ENCODE results near the gene KDM4F. TPM values are rescaled to one million over a fixed set of nuclear protein-coding genes. Genes with fewer than 3 reads are reported as not detected.

KDM4F gene
- total RNA-seq, 6 experiments from 2014 or later = not detected

GRCh38 chr11:95076981-95077380 lies 27.8 kb downstream of the KDM4F start:
- Histone ChIP-seq H3K27me3 (no peaks in the 10 kb centered on the region), H3K27ac (no peak overlapping the region), H3K36me3 (no peaks in the 10 kb centered on the region), H3K9me3 (no peaks in the 10 kb centered on the region), H3K4me3 (no peak overlapping the region), H3K4me1 (no peaks in the 10 kb centered on the region)
- no peak for DNase-seq
- ATAC-seq = no peak
- TF ChIP-seq CTCF (IDR thresholded peaks at IDR 0.05) (no peak), POLR2A (IDR thresholded peaks at IDR 0.05) (no peak)
- intact Hi-C loops (cut with DNase I) = no loop called here

- no peaks in the 10 kb centered on the region for H3K27me3 ChIP-seq
- no peak overlapping the region for H3K27ac ChIP-seq
- no peaks in the 10 kb centered on the region for H3K36me3 ChIP-seq
- no peak for DNase-seq
- H3K9me3 ChIP-seq = no peaks in the 10 kb centered on the region
- intact Hi-C loops (cut with DNase I) = no loop called here
- no peaks in the 10 kb centered on the region for H3K4me1 ChIP-seq
- WGBS (ENCODE audit: insufficient coverage, low coverage, low lambda C conversion rate, missing lambda C conversion rate) = 86% methylated on average over 1 of the region's 1 CpG
- TF ChIP-seq CTCF (IDR thresholded peaks at IDR 0.05) (no peak), POLR2A (IDR thresholded peaks at IDR 0.05) (no peak)
- no peak for ATAC-seq
- H3K4me3 ChIP-seq = no peak overlapping the region
These were observed 29.3 kb downstream of the KDM4F start for GRCh38 chr11:95078526-95078925.

GRCh38 chr11:95081010-95081409 lies 31.8 kb downstream of the KDM4F start:
- H3K4me1 ChIP-seq = no peaks in the 10 kb centered on the region
- ATAC-seq (no peak), DNase-seq (no peak)
- H3K27ac ChIP-seq = no peak overlapping the region
- no peaks in the 10 kb centered on the region for H3K36me3 ChIP-seq
- no peaks in the 10 kb centered on the region for H3K9me3 ChIP-seq
- H3K4me3 ChIP-seq = no peak overlapping the region
- 61% methylated on average over 5 of the region's 5 CpGs for WGBS (ENCODE audit: insufficient coverage, low coverage, low lambda C conversion rate, missing lambda C conversion rate)
- no peaks in the 10 kb centered on the region for H3K27me3 ChIP-seq
- intact Hi-C loops (cut with DNase I) = no loop called here
- no peak for TF ChIP-seq POLR2A (IDR thresholded peaks at IDR 0.05)
- no peak for TF ChIP-seq CTCF (IDR thresholded peaks at IDR 0.05)

GRCh38 chr11:95081412-95081811 lies 32.2 kb downstream of the KDM4F start:
- Histone ChIP-seq H3K9me3 (no peaks in the 10 kb centered on the region), H3K4me3 (no peak overlapping the region), H3K36me3 (no peaks in the 10 kb centered on the region), H3K4me1 (no peaks in the 10 kb centered on the region), H3K27ac (peak overlapping the region in 2 of 3 donors; percentile 16 to 40), H3K27me3 (no peaks in the 10 kb centered on the region)
- ATAC-seq (peak; percentile 45 to 81 (median 59)), DNase-seq (no peak)
- TF ChIP-seq CTCF (IDR thresholded peaks at IDR 0.05) = no peak
- TF ChIP-seq POLR2A (IDR thresholded peaks at IDR 0.05) = no peak
- WGBS (ENCODE audit: insufficient coverage, low coverage, low lambda C conversion rate, missing lambda C conversion rate) = 49% methylated on average over 3 of the region's 4 CpGs
- intact Hi-C loops (cut with DNase I) = no loop called here

GRCh38 chr11:95082576-95083001 lies 33.4 kb downstream of the KDM4F start:
- TF ChIP-seq CTCF (IDR thresholded peaks at IDR 0.05) (no peak), POLR2A (IDR thresholded peaks at IDR 0.05) (no peak)
- Histone ChIP-seq H3K27me3 (no peaks in the 10 kb centered on the region), H3K27ac (no peak overlapping the region), H3K4me1 (no peaks in the 10 kb centered on the region), H3K9me3 (no peaks in the 10 kb centered on the region), H3K36me3 (no peaks in the 10 kb centered on the region), H3K4me3 (no peak overlapping the region)
- intact Hi-C loops (cut with DNase I) = no loop called here
- 69% methylated on average over 2 of the region's 2 CpGs for WGBS (ENCODE audit: insufficient coverage, low coverage, low lambda C conversion rate, missing lambda C conversion rate)
- no peak for ATAC-seq
- DNase-seq = no peak

All from right lobe of liver (tissue), 6 donors.